ENCODE measurements around the gene UBA7. TPM values are rescaled to one million over a fixed set of nuclear protein-coding genes. Genes with fewer than 3 reads are reported as not detected.
"Not testable (repeated sequence)": the region's sequence is repeated elsewhere in the genome, so short reads cannot be mapped to it uniquely, and the experiment has no call there.

Gene UBA7
- total RNA-seq, 4 donors from 2014 or later: 16.2 to 62.7 (median 31.1) TPM

- H3K27me3 ChIP-seq: no peaks in the 10 kb centered on the region
- peak overlapping the region; percentile 79 to 98 for H3K4me3 ChIP-seq
- H3K36me3 ChIP-seq: peaks cover 0 to 34% of the 10 kb centered on the region in 2 donors
- H3K9me3 ChIP-seq: no peaks in the 10 kb centered on the region
- H3K4me1 ChIP-seq: peaks cover 0 to 59% (median 20%) of the 10 kb centered on the region in 3 donors
- ATAC-seq: peak; percentile 54
- WGBS, 2 donors (ENCODE audit: low coverage in 1 of 2): 4% methylated on average over 14 to 16 of the region's 50 CpGs
- TF ChIP-seq, protein P1, sequence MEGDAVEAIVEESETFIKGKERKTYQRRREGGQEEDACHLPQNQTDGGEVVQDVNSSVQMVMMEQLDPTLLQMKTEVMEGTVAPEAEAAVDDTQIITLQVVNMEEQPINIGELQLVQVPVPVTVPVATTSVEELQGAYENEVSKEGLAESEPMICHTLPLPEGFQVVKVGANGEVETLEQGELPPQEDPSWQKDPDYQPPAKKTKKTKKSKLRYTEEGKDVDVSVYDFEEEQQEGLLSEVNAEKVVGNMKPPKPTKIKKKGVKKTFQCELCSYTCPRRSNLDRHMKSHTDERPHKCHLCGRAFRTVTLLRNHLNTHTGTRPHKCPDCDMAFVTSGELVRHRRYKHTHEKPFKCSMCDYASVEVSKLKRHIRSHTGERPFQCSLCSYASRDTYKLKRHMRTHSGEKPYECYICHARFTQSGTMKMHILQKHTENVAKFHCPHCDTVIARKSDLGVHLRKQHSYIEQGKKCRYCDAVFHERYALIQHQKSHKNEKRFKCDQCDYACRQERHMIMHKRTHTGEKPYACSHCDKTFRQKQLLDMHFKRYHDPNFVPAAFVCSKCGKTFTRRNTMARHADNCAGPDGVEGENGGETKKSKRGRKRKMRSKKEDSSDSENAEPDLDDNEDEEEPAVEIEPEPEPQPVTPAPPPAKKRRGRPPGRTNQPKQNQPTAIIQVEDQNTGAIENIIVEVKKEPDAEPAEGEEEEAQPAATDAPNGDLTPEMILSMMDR (IDR thresholded peaks at IDR 0.05): no peak
- no peak for TF ChIP-seq POLR2A (IDR thresholded peaks at IDR 0.05)
- peak overlapping the region; percentile 81 to 99 (median 98) for H3K27ac ChIP-seq
Observed at GRCh38 chr3:49785565-49786356, 28.0 kb downstream of the UBA7 start.

DNA sequence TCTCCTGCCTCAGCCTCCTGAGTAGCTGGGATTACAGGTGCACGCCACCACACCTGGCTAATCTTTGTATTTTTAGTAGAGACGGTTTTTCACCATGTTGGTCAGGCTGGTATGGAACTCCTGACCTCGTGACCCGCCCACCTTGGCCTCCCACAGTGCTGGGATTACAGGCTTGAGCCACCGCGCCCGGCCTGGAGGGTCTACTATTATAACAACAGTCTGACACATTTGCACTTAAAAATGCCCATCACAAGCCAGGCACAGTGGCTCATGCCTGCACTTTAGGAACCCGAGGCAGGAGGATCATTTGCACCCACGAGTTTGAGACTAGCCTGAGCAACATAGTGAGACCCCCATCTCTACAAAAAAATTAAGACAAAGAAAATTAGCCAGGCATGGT, 31.5 kb downstream of the UBA7 start:
- not testable (repeated sequence) for H3K27ac ChIP-seq, H3K27me3 ChIP-seq, H3K9me3 ChIP-seq, H3K4me3 ChIP-seq, ATAC-seq
- 90% methylated on average over 9 of the region's 9 CpGs; no CpG with 5 or more reads in 1 of the 2 donors for WGBS, 2 donors (ENCODE audit: low coverage in 1 of 2)
- Histone ChIP-seq H3K4me1 (peaks cover 0 to 74% (median 24%) of the 10 kb centered on the region in 3 donors), H3K36me3 (peaks cover 0 to 55% of the 10 kb centered on the region in 2 donors)

DNA sequence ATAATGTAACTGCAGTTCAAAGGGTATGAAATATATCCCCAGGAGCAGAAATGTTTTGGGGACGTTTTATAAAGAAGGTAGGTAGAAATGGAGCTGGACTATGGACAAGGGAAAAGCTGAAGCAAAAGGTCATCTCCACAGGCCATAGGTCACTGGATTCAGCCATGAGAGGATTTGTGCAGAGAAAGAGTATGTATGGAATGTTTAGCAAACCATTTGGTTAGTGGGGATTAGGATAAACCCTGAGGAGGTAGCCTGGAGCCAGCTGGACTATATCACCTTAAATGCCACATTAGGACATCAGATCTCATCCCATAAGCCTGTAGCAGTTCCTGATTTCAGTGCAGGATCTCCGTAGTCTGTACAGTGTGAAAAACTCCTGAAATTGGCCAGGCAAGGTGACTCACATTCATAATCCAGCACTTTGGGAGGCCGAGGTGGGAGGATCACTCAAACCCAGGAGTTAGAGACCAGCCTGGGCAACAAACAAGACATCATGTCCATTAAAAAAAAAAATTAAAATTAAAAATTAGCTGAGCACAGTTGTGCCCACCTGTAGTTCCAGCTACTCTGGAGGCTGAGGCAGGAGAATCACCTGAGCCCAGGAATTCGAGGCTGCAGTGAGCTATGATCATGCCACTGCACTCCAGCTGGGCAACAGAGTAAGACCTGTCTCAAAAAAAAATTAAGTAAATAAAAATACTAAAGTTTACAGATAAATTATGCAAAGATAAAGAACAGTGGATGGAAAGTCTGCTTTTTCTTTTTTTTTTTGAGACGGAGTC, 32.1 kb downstream of the UBA7 start:
- ATAC-seq: no peak
- Histone ChIP-seq H3K27ac (no peak overlapping the region), H3K36me3 (peaks cover 0 to 62% of the 10 kb centered on the region in 2 donors), H3K27me3 (no peaks in the 10 kb centered on the region), H3K9me3 (no peaks in the 10 kb centered on the region), H3K4me3 (no peak overlapping the region), H3K4me1 (peaks cover 0 to 67% (median 24%) of the 10 kb centered on the region in 3 donors)
- 67 to 70% methylated on average over 5 of the region's 5 CpGs for WGBS, 2 donors (ENCODE audit: low coverage in 1 of 2)
- TF ChIP-seq POLR2A (IDR thresholded peaks at IDR 0.05) (no peak), EP300 (IDR thresholded peaks at IDR 0.05) (no peak), POLR2AphosphoS5 (IDR thresholded peaks at IDR 0.05) (no peak)
- TF ChIP-seq, protein P1 (IDR thresholded peaks at IDR 0.05): no peak

DNA sequence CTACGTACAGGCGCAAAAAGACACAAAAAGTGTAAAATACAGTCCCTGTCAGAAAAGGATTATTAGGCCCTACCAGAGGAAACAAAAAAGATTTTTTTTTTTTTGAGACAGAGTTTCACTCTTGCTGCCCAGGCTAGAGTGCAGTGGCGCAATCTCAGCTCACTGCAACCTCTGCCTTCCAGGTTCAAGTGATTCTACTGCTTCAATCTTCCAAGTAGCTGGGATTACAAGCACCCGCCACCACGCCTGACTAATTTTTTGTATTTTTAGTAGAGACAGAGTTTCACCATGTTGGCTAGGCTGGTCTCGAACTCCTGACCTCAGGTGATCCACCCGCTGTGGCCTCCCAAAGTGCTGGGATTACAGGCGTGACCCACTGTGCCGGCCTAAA, 32.8 kb downstream of the UBA7 start:
- 77 to 89% methylated on average over 7 to 9 of the region's 9 CpGs for WGBS, 2 donors (ENCODE audit: low coverage in 1 of 2)
- H3K27ac ChIP-seq, H3K27me3 ChIP-seq, H3K4me3 ChIP-seq, H3K9me3 ChIP-seq, ATAC-seq: not testable (repeated sequence)
- Histone ChIP-seq H3K4me1 (peaks cover 0 to 70% (median 24%) of the 10 kb centered on the region in 3 donors), H3K36me3 (peaks cover 0 to 62% of the 10 kb centered on the region in 2 donors)

DNA sequence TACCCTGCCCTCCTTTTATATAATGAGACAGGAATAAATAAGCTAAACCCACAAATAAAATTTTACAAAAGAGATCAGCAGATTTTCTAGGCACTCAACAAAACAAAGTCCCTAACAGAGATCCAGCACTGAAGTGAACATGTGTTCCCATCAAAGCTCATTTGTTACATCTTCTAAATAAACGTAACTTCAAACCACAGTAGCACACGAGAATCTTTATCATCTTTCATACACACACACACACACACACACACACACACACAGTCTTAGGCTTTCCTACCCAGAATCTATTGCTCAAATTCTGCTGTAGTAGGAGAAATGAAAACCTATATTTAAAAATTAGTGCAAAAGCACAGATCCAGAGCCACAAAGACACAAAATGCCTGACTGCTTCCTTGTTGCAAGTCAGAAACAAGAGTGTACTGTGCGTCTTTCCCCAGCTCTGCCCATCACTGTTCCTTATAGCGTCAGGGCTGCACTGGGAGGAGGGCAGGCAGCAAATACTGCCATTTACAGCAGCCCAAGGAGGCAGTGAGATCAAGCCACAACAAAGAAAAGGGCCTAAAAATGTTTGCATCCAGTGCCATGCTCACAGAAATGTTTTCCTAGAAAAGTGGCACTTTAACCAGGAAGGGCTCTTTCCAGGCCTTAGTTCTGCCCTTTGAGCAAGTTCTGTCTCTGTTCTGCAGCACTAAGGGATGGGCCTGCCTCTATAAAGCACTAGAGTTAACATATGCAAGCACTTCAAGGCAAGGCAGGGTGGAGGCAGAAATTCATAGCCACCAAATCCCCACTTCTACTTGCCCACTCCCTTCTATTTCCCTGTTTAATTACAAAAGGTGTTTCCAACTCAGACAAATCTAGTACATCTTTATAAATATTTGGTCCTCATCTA, 33.4 kb downstream of the UBA7 start:
- Histone ChIP-seq H3K36me3 (peaks cover 0 to 62% of the 10 kb centered on the region in 2 donors), H3K4me3 (no peak overlapping the region), H3K9me3 (no peaks in the 10 kb centered on the region), H3K27me3 (no peaks in the 10 kb centered on the region), H3K4me1 (peaks cover 0 to 72% (median 24%) of the 10 kb centered on the region in 3 donors), H3K27ac (no peak overlapping the region)
- no peak for TF ChIP-seq POLR2A (IDR thresholded peaks at IDR 0.05)
- TF ChIP-seq EP300 (IDR thresholded peaks at IDR 0.05): no peak
- TF ChIP-seq, protein P1 (IDR thresholded peaks at IDR 0.05): no peak
- no peak for TF ChIP-seq POLR2AphosphoS5 (IDR thresholded peaks at IDR 0.05)
- ATAC-seq: no peak
- 19 to 22% methylated on average over 1 to 3 of the region's 4 CpGs for WGBS, 2 donors (ENCODE audit: low coverage in 1 of 2)
